PC-9 (cell line): ENCODE measurements around the gene GREB1L. TPM values are rescaled to one million over a fixed set of nuclear protein-coding genes. Genes with fewer than 3 reads are reported as not detected.

Experiments used
- BruUV-seq: library from RNA; stranded (reverse); fragments of 400-500 nt; replicated peaks from 2 replicates; lab custom pipeline; 2021; lab: Mats Ljungman, UMichigan
- CTCF ChIA-PET: fragments of 300-600 bp; sonication (Branson Sonifier 250); formaldehyde crosslinking; loops from one replicate; lab custom pipeline; 2022; ENCODE audit warnings: antibody characterized with exemption; lab: Charles Lee
- POLR2A ChIA-PET: fragments of 300-600 bp; sonication (Branson Sonifier 250); formaldehyde crosslinking; loops from one replicate; lab custom pipeline; 2022; ENCODE audit warnings: antibody characterized with exemption; ENCODE audit not compliant: unreplicated experiment; lab: Charles Lee
- DNase-seq, 2 experiments: peaks; one replicate each; pipeline versions ENCODE4 v3.0.0 to v3.0.0-alpha.2; 2015 to 2022; ENCODE audit warnings: mixed read lengths in 1 of 2
- H2AFZ ChIP-seq: fragments of 200-600 bp; sonication (generic); 2 replicates; pipeline ENCODE4 v1.8.1; 2017; ENCODE audit warnings: antibody characterized with exemption
- H3F3A ChIP-seq: fragments of 200-600 bp; sonication (generic); 2 replicates; pipeline ENCODE4 v1.8.1; 2017; ENCODE audit warnings: antibody characterized with exemption, mild to moderate bottlenecking, low read depth; ENCODE audit not compliant: insufficient read depth
- H3K27ac ChIP-seq: fragments of 200-600 bp; sonication (generic); 2 replicates; pipeline ENCODE4 v1.6.1; 2016; ENCODE audit warnings: mixed run types
- H3K27me3 ChIP-seq: fragments of 200-600 bp; sonication (generic); 2 replicates; pipeline ENCODE4 v1.6.1; 2016; ENCODE audit warnings: low read depth, mixed run types; ENCODE audit not compliant: insufficient read depth
- H3K36me3 ChIP-seq: fragments of 200-600 bp; sonication (generic); 2 replicates; pipeline ENCODE4 v1.6.1; 2016; ENCODE audit warnings: low read depth, mixed run types
- H3K4me1 ChIP-seq: fragments of 200-600 bp; sonication (generic); replicated peaks from 2 replicates; pipeline ENCODE4 v1.6.1; 2016; ENCODE audit warnings: mixed run types; ENCODE audit not compliant: insufficient read depth
- H3K4me2 ChIP-seq: fragments of 200-600 bp; sonication (generic); 2 replicates; pipeline ENCODE4 v1.6.1; 2017; ENCODE audit warnings: mixed run types
- H3K4me3 ChIP-seq: fragments of 200-600 bp; sonication (generic); 2 replicates; pipeline ENCODE4 v1.6.1; 2016; ENCODE audit warnings: mixed run types
- H3K79me2 ChIP-seq: fragments of 200-600 bp; sonication (generic); 2 replicates; pipeline ENCODE4 v1.6.1; 2017; ENCODE audit warnings: low read depth, mixed run types
- H3K9me2 ChIP-seq: fragments of 200-600 bp; sonication (generic); 2 replicates; pipeline ENCODE4 v1.8.1; 2017; ENCODE audit warnings: mild to moderate bottlenecking; ENCODE audit not compliant: insufficient read depth
- H3K9me3 ChIP-seq: fragments of 200-600 bp; sonication (generic); 2 replicates; pipeline ENCODE4 v1.8.1; 2016; ENCODE audit warnings: low read depth; ENCODE audit not compliant: insufficient read depth
- H4K20me1 ChIP-seq: fragments of 200-600 bp; sonication (generic); 2 replicates; pipeline ENCODE4 v1.8.1; 2017; ENCODE audit not compliant: insufficient read depth
- CTCF ChIP-seq: fragments of 200-600 bp; sonication (generic); conservative IDR thresholded peaks from 2 replicates; pipeline ENCODE4 v1.6.1; 2017; ENCODE audit warnings: mixed run types, antibody characterized with exemption, mild to moderate bottlenecking, moderate library complexity
- EZH2 ChIP-seq: fragments of 200-600 bp; sonication (generic); IDR thresholded peaks from 2 replicates; pipeline ENCODE4 v1.8.0; 2017; ENCODE audit warnings: antibody characterized with exemption, low read depth
- intact Hi-C: fragments of 100-400 bp; cut with micrococcal nuclease; formaldehyde crosslinking; loops from one replicate; pipeline ENCODE4 v1.10.0; 2022; ENCODE audit not compliant: unreplicated experiment
- total RNA-seq: library from RNA; stranded (reverse); gene quantifications from 2 replicates; pipeline ENCODE4 v1.2.3, GENCODE V29; 2021

Gene GREB1L
- total RNA-seq, 1 experiment from 2014 or later = 6.0 TPM

GRCh38 chr18:21261352-21261751, 19.3 kb downstream of the GREB1L start:
- H3K4me3 ChIP-seq = no peak overlapping the region
- ChIA-PET CTCF (no interaction called here), POLR2A (no interaction called here)
- H3K27ac ChIP-seq = no peak overlapping the region
- H3K36me3 ChIP-seq = no peaks in the 10 kb centered on the region
- H3K4me2 ChIP-seq = no peak overlapping the region
- H3K9me3 ChIP-seq = no peaks in the 10 kb centered on the region
- peaks cover 5% of the 10 kb centered on the region; the same call in 1 of the 2 replicates for H3K4me1 ChIP-seq
- H2AFZ ChIP-seq = no peak overlapping the region
- no peak for DNase-seq
- no peaks in the 10 kb centered on the region for H3K27me3 ChIP-seq
- no peaks in the 10 kb centered on the region for H4K20me1 ChIP-seq
- intact Hi-C loops = loop anchor here (10.0 kb wide), 1 partner anchor 73 kb away; no protein-coding TSS in a partner anchor
- TF ChIP-seq EZH2 = no peak
- no peak for TF ChIP-seq CTCF
- no peaks in the 10 kb centered on the region for H3K9me2 ChIP-seq
- BruUV-seq = no TSS peak
- no peaks in the 10 kb centered on the region for H3K79me2 ChIP-seq
- no peaks in the 10 kb centered on the region; the same call in 1 of the 2 replicates for H3F3A ChIP-seq

DNA sequence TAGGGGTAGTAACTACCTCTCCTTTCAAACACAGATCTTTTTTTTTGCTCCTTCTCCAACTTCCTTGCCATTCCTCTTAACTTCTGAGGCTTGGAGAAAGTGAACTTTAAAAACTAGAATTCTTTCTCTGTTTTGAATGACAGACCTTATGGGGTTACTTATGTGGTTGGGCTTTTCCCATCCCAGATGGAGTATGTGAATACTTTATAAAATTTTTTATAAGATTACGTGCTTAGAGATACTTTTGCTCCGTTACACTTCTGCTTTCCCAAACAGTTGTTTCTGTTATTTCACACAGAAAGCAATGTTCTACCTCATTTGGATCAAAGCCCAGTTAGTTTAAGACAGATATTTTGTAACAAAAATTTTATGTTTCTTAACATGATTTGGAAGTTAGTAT, 20.2 kb downstream of the GREB1L start:
- TF ChIP-seq EZH2 = no peak
- no peak for TF ChIP-seq CTCF
- no peak overlapping the region for H3K4me3 ChIP-seq
- H3K27me3 ChIP-seq = no peaks in the 10 kb centered on the region
- ChIA-PET CTCF (no interaction called here), POLR2A (no interaction called here)
- DNase-seq = no peak
- peaks cover 3% of the 10 kb centered on the region; the same call in 1 of the 2 replicates for H3K4me1 ChIP-seq
- no peaks in the 10 kb centered on the region for H4K20me1 ChIP-seq
- no peak overlapping the region for H2AFZ ChIP-seq
- H3K9me3 ChIP-seq = no peaks in the 10 kb centered on the region
- H3F3A ChIP-seq = no peaks in the 10 kb centered on the region; the same call in 1 of the 2 replicates
- H3K79me2 ChIP-seq = no peaks in the 10 kb centered on the region
- H3K9me2 ChIP-seq = no peaks in the 10 kb centered on the region
- no peak overlapping the region for H3K4me2 ChIP-seq
- H3K36me3 ChIP-seq = no peaks in the 10 kb centered on the region
- intact Hi-C loops = loop anchor here (10.0 kb wide), 1 partner anchor 73 kb away; no protein-coding TSS in a partner anchor
- no peak overlapping the region for H3K27ac ChIP-seq
- no TSS peak for BruUV-seq

DNA sequence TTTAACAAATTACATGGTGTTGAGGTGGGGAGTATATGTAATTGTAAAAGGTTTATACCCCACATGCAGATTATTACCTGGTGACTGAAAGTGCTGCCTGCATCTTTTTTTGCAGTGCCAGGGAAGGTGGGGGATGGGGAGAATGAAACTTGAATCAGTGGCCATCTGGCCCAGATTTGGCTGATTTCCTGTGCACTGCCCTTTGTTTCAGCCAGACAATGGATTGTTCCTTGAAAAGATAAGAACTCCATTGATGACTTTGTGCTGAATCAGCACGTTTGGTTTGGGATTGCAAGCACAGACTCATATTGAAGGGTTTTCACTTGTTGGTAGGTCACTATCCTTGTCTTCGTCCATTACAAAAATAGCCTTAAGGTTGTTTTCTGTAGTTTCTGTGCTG, 20.9 kb downstream of the GREB1L start:
- no peaks in the 10 kb centered on the region for H4K20me1 ChIP-seq
- intact Hi-C loops = loop anchor here (10.0 kb wide), 1 partner anchor 72 kb away; no protein-coding TSS in a partner anchor
- no peaks in the 10 kb centered on the region for H3K79me2 ChIP-seq
- H3K9me2 ChIP-seq = no peaks in the 10 kb centered on the region
- ChIA-PET CTCF (no interaction called here), POLR2A (no interaction called here)
- TF ChIP-seq CTCF (no peak), EZH2 (no peak)
- no peak overlapping the region for H3K4me3 ChIP-seq
- H3F3A ChIP-seq = no peaks in the 10 kb centered on the region; the same call in 1 of the 2 replicates
- H3K4me1 ChIP-seq = no peaks in the 10 kb centered on the region; the same call in 1 of the 2 replicates
- no peak overlapping the region for H3K4me2 ChIP-seq
- H3K9me3 ChIP-seq = no peaks in the 10 kb centered on the region
- no peaks in the 10 kb centered on the region for H3K36me3 ChIP-seq
- H2AFZ ChIP-seq = no peak overlapping the region
- H3K27me3 ChIP-seq = no peaks in the 10 kb centered on the region
- no TSS peak for BruUV-seq
- DNase-seq = no peak
- no peak overlapping the region for H3K27ac ChIP-seq
